Fibroblast of skin of right biceps (primary cell): ENCODE results near the gene TGM2.

ENCODE experiments used
- DNase-seq: peaks from one replicate; pipeline ENCODE4 v3.0.0-alpha.2; 2013

The TGM2 gene

DNA sequence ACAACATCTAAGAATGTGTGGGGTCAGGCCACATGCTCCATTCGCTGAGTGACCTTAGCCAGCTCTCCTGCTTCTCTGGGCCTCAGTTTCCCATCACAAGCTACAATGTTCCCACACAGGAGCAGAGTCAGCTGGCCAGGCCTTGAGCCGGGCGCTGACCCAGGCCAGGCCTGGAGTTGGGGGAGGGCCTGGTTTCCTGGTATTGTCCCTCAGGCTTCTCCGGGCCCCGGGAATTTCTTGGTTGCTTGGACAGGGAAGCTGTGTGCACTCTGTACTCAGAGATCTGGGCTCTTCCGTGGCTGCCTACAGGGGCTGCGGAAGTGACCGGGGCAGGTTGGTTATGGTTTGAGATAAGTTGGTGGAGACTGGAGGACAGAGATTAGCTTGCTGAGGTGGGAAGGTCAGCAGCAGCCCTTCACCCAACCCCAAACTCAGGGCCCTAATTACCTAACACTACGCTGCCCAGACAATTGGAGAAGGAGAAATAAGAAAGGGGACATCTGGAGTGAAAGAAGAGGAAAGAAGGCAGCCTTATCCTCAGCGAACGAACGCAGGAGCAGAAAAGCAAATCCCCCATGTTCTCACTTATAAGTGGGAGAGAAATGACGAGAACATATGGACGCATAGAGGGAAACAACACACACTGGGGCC, 6.2 kb downstream of the TGM2 start:
- no peak for DNase-seq

DNA sequence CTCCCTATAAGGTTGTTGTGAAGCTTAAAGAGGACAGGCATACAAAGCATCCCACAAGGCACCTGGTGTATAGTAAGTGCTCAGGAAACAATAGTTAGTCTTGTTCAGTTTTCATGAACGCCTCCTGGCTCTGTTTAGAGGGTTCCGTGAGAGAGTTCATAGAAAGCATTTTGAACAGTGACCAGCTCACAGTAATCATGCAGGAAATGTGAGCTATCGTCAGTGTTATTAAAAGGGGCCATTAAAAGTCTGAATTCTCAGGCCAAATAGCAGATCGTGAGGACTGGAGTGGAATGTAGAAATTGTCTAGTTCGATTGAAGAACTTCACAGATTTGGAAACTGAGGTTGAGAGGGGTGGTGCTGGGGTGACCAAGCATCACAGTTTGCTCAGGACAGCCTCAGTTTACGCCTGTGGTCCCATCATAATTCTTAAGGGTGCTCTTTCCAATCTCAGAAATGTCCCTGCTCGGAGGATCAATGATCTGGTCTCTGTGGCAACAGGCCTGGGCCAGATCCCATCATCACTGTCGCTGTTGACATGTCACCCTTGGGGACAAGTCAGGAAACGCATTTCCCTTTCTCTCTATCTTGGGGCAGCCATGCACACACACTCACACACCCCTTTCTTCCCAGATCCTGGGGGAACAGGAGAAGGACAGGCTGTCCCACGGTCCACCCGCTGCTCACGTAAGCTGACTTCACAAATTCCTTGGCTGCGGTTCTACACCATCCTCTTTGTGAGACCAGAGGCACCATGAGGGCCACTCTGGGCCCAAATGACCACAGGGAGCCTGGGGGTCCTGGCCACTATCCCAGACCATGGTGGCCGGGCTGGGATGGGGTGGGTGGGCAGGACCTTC, 7.2 kb downstream of the TGM2 start:
- no peak for DNase-seq

DNA sequence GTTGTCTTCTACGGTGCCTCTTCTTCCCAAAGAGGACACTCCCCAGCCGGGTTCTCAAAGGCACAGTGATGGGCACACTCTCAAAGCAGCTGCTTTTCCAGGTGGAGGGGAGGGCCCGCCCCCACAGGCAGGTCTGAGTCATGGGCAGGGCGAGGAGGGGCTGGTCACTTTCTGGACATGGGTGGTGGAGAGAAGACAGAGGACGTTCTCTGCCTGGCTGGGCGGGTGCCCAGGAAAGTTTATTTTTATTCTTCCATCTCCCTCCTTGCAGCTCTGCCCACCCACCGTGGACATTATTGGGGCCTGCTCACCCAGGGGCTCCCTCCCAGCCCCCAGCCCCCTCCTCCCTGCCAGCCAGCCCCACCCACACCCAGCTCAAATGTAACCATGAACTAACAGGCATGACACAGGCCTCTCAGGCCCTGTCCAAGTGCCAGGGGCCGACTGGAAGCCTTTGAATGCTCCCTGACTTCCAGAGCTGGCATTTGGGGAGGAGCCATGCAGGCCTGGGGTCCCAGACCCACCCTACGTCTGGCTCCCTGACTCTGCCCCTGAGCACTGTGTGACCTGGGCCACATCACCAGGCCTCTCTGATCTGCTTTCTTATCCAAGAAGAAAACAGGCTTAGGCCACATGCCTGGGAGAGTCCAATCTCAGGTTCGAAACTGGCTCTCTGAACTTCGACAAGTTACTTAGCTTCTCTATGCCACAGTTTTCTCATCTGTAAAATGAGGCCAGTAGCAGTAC, 8.0 kb downstream of the TGM2 start:
- no peak for DNase-seq

DNA sequence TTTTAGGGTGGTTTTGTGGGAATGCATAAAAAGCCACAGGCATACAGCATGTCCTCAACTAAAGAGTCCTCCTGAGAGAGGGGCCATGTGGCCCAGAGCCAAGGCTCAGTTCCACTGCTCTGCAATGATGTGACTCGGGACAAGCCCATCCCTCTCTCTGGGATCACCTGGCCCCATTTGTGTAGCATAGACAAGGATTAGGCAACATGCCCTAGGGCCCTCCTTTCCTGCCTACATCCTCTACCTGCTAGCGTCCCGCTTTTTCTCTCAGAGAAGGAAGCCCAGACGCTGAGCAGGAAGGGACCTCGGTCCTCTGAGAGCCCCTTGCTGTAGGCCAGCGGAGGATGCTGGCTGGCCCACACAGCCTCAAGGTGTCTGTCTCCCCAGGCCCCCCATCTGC, 8.8 kb downstream of the TGM2 start:
- DNase-seq, result no peak

DNA sequence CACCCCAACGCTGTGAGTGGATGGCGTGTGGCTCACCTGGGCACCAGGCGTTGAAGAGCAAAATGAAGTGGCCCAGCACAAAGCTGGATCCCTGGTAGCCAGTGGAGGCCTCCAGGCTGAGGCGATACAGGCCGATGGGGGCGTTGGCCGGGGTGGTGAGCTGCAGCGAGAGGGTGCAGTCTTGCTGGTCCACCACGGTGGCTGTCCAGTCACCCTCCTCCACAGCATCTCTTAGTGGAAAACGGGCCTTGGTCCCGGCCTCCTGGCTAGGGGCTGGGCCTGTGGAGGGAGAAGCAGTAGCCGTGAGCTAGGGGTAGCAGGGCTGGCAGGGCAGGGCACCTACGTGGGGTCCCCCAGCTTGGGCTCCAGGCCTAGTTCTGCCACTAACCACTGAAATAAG, 9.3 kb downstream of the TGM2 start:
- no peak for DNase-seq

DNA sequence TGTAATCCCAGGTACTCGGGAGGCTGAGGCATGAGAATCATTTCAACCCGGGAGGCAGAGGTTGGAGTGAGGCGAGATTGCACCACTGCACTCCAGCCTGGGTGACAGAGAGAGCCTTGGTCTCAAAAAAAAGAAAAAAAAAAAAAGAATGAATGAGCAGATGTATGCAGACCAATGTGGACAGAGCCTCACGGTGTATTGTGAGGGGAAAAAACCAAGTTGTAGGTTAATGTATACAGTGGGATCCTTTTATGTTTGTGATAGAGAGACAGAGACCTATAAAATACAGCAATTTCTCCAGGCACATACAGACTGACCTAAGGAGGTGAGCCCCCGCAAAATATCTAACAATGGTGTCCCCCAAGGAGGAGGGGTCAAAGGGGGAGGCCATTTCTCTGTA, 11.7 kb downstream of the TGM2 start:
- no peak for DNase-seq

DNA sequence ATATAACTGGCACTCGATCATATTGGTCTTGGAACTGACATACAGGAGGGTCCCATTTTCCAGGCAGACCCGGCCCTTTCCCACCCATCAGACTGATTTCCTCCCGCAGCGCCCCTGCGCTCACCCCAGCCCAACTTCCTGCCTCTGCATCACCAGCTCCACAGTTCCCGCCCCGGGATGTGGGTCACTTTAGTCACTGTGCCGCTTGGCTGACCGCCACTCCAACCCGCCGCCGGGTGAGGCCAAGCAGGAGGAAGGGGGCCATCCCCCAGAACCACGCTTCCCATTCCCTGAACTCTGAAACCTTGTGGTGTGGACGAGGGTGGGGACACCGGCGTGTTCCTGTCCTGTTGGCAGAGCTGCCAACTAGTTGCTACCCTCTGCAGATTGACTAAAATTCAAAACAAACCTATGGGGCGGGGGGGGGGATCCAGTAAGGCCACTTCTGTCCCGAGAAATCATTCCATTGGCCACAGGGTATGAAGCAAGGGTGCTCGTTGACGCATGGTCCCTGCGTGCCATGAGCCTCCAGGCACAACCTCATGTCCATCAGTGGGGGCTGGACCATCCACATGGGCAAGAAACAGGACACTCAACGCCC, 12.3 kb downstream of the TGM2 start:
- DNase-seq, result peak; percentile 63

DNA sequence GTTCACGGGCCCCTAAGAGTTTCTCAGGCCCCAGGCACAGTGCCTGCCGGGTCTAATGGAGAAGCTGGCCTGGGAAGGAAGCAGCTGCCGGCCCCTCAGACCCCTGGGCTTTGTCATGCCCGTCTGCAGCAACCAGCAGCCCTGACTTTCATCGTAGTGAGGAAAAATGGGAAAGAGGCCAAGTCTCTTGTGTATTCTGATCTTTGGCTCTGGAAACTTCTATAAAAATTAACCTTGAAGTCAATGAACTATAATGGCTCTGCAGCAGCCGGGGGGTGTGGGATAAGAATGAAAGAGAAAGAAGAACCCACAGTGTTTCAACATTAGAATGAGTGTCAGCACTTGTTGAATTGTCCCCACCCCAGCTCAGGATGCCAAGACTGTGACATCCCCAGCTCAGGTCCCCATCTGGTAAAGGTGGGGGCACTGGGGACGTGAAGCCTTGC, 12.9 kb downstream of the TGM2 start:
- DNase-seq, result no peak

DNA sequence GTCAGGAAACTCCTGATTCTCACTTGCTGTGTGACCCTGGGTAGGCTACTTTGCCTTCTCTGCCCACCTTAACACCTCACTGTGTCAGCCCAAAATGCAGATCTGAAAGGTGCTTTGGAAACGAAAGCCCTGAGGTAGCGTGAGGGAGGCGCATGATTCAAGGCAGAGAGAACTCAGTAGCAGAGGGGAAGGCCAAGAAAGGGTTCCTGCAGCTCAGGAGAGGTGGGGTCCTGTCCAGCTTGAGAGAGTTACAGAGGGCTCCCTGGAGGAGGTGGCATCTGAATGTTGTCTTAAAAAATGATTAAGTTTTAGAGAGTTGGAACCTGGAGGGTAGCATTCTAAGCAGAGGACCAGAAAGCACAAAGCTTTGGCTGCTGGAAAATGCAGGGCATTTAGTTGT, 13.6 kb downstream of the TGM2 start:
- DNase-seq, result no peak

DNA sequence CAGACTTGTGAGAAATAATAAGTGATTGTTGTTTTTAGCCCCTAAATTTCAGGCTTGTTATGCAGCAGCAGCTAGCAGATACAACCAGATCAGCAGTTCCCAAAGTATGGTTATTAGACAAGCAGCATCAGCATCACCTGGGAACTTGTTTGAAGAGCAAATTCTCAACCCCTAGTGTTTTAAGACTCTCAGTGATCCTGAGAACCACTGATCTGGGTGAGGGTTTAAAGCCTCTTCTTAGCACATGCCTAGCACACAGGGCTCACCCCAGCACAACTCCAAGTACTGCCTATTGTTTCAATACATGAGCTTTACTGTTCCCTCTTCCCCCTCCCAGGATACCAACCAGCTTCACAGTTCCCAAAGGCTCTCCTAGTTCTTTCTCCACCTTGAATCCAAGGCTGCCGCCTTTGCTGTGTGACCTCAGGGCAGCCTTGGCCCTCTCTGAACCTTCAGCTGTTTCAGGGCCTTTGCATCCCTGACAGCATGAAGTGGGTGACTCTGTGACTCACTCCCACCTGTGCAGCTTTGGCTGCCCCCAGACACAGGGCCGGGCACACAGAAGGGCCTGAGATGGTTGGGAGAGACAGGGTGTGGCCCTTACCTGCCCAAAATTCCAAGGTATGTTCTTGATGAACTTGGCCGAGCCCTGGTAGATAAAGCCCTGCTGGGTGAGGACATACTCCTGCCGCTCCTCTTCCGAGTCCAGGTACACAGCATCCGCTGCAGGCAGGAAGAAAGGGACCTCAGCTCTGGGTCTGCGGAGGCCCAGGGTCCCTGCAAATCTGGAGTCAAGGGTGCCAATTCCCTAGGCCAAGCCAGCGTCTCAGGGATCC, 14.5 kb downstream of the TGM2 start:
- no peak for DNase-seq

DNA sequence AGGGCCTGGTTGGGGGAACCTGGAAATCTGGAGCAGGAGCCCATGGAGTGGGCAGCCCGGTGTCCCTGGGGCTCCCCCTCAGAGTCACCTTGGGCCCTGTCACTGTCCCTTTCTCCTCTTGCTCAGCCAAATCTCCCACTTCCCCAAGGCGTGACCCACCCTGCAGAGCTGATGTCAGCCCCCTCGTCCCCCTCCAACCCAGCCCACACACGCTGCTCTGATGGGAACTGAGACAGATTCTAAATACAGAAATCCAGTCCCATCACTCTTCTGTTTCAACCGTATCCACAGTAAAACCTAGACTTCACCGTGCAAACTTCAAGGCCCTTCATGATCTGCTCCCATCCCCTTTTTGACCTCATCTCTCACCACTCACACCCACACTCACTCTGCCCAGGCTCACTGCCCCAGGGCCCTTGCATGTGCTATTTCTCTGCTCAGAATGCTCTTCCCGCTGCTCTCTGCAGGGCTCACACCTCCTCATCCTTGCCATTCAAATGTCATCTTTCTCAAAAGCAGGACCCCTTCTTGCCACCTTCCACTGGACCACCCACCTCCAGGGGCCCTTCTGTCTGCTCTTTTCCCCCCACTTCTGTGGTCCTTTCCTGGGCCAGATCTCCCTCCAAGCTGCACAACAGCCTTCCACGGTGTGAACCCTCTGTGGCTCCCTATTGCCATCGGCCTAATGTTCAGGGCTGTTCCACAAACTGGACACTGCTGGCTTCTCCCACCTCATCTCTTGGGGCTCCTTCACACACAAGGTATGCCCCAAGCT, 16.6 kb downstream of the TGM2 start:
- no peak for DNase-seq

DNA sequence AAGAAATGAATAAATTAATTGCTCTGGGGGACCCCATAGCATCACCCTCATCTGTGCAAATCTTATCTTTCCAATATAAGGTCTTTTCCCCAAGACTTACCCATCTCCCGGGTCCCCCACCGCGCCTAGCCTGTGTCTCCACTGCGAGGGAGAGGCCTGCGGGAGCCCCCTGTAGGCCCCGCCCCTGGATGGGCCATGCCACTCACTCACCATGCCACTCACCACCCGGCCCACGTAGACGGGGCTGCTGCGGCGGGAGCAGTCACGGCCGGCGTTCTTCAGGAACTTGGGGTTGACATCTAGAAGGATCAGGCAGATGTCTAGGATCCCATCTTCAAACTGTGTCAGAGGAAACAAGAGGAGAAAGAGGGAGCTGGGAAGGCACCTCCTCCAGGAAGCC, 17.3 kb downstream of the TGM2 start:
- no peak for DNase-seq

DNA sequence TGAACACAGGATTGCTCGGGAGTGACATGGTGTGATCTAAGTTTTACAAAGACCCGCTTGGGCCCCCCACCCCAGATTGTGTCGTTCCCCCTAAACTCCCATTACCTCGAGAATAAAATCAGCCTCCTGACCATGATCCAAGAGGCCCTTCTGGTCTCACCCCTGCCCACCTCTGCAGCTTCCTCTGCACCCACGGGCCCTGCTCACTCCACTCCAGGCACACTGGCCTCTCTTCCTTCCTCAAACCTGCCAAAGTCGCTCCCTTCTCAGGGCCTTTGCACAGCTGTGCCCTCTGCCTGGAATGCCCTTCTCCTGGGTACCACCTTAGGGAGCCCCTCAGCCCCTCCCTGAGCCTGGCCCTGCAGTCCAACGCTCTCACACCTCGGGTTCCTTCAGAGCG, 17.9 kb downstream of the TGM2 start:
- no peak for DNase-seq

DNA sequence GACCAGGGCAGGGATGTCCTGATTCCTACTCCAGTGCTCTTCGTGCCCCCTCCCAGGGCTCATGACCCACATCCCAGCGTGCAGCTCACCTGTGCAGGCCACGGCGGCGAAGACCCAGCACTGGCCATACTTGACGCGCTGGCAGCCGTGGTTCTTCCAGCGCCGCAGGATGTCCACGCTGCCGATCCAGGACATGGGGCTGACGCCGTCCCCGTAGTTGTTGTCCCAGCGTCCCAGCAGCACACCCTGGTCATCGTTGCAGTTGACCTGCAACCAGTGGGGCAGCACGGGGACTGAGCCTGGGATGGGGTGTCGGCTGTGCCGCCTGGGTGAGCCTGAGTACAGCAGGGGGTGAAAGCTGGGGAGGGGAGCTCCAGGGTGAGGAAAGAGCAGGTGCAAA, 18.4 kb downstream of the TGM2 start:
- no peak for DNase-seq

DNA sequence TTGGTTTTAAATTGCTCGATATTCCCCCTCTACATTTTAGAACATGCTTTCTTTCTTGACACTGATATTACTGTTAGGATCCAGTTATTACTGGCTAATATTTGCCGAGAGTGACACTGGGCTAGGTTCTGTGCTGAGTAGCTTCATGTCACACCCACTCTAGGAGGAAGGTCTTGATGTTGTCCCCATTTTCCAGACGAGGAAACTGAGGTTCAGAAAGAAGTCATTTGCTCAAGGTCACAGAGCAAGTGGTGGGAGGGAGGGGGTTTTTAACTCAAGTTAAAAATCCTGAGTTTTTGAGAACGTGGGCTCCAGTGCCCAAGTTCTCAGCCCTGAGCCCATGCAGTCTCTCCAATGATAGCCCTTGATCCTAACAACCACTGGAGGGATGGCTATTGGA, 18.9 kb downstream of the TGM2 start:
- DNase-seq, result no peak

DNA sequence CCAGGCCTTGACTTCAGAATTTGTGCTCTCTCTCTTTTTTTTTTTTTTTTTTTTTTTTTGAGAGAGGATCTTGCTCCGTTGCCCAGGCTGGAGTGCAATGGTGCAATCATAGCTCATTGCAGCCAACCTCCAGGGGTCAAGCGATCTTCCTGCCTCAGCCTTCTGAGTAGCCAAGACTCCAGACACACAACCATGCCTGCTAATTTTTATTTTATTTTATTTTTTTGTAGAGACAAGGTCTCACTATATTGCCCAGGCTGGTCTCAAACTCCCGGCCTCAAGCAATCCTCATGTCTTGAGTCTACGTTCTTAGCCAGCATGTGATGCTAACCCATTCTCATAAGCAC, 19.4 kb downstream of the TGM2 start:
- no peak for DNase-seq

DNA sequence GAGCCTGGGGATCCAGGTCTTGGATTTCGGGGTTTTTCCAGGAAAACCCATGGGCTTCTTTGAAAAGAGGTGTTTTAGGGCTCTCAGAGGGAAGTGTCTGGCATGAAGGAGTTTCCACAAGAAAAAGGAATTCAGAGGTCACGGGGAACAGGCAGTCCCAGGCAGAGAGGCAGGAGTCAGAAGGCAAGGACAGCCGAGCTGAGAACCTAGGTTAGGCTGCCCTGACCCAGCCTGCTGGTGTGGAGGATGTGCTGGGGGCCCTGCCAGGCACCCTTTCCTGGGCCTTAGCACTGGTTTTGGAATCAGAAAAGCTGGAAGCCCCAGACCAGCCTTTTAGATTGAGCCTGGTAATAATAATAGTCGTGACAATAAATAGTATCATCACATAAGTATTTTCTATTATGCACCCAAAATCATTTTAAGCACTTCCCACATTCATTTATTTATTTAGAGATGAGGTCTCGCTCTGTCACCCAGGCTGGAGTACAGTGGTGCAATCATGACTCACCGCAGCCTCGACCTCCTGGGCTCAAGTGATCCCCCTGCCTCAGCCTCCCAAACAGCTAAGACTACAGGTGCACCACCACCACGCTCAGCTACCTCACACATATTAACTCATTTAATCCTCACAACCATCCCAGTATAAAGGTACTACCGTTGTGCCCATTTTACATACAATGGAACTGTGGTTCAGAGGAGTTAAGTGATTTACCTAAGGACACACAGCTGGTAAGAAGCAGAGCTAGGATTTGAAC, 19.9 kb downstream of the TGM2 start:
- peak; percentile 65 for DNase-seq

DNA sequence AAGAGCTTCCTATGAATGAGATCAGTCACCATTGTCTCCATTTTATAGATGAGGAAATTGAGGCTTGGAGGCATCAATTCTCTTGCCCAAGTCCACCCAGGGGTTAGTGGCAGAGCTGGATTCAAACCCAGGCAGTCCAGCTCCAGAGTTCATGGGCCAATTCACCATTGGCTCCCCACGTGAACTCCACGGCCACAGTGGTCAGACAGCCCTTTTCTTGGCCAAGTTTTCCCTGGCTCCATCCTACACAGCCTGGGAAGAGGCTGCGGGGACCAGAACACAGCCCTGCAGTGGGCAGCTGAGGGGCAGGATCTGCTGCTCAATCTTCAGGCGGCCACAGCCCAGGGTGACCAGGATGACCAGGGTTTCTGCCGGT, 20.5 kb downstream of the TGM2 start:
- DNase-seq, result no peak

DNA sequence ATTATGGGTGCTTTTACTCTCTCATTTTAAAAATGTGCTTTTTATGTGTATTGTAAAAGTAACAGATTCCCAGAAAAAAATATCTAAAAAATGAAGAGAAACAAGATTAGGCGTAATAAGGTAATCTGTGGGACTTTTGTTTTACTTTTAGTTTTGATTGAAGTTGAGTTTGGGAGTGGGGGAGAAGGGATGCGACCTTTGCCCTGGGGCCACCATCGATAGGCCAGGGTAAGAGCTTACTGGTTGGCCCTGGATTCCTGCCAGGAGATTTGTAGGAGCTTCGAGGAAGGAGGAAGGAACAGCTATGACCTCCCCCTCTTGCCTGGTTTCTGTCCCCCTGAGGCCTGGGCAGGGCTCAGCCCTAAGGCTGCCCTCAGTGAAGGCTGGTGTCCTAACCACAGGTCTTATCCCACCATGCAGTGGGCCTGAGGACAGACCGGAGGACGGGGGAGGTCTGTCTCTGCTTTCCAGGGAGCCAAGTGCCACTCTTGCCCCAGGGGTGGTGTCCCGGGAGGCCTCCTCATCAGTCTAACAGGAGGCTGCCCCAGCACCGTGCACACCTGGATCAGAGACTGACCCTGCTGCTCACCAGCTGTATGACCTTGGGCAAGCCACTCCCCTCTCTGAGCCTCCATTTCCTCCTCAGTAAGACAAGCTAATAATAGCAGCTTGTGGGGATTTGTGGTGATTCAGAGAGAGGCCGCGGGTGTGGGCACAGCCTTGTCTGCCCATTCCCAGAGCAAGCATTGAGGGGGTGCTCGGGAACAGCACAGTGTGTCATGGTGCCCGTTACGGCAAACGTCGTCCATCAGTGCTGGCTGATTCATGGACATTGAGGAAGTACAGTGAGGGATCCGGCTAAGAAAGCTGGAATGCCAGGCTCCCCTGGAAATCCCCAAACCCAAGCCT, 21.2 kb downstream of the TGM2 start:
- DNase-seq, result peak; percentile 87

DNA sequence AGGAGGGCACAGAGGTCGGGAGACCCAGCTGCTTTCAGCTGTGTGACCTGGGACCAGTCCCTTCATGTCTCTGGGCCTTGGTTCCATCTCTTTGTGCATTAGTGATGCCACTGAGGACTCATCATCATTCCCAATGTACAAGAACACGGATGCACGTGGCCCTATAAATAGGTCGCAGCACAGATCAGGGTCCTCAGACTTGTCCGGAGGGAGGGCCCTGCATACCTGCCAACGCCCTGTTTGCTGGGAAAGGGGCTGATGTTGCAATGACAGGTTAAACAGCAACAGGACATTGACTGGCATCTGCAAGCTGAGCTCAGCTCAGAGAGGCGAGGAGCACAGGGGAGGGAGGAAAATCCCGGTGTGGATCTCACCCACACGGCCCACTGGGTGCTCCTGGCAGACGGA, 21.8 kb downstream of the TGM2 start:
- no peak for DNase-seq
